Gastroesophageal sphincter (tissue), 4 donors: Measurements from ENCODE around the gene ANXA4. TPM values are rescaled to one million over a fixed set of nuclear protein-coding genes. Genes with fewer than 3 reads are reported as not detected.

Experiments used
- ATAC-seq: fragments of 150-250 bp; one replicate; pipeline ENCODE4 v1.9.1; 2016; ENCODE audit warnings: mild to moderate bottlenecking, moderate library complexity
- H3K27ac ChIP-seq, 4 donors: fragments of 200-600 bp; sonication (generic) in 3 of 4; 1 replicate in 3 of 4; 2 replicates in 1 of 4; pipeline ENCODE4 v1.5.1; 2016 to 2019
- H3K27me3 ChIP-seq: fragments of 200-600 bp; sonication (generic); one replicate; pipeline ENCODE4 v1.5.1; 2019
- H3K36me3 ChIP-seq, 2 donors: fragments of 200-600 bp; sonication (generic); one replicate each; pipeline ENCODE4 v1.5.1; 2019; ENCODE audit warnings: control low read depth in 1 of 2
- H3K4me1 ChIP-seq, 3 donors: fragments of 200-600 bp; sonication (generic); 1 replicate in 2 of 3; 2 replicates in 1 of 3; pipeline ENCODE4 v1.5.1; 2016 to 2019; ENCODE audit warnings: control low read depth in 2 of 3
- H3K4me3 ChIP-seq, 2 donors: fragments of 200-600 bp; sonication (generic); one replicate each; pipeline ENCODE4 v1.5.1; 2019; ENCODE audit warnings: mild to moderate bottlenecking in 1 of 2, moderate library complexity in 1 of 2
- H3K9me3 ChIP-seq, 3 donors: fragments of 200-600 bp; sonication (generic); one replicate each; pipeline ENCODE4 v1.5.1; 2017 to 2019; ENCODE audit warnings: control low read depth in 2 of 3
- CTCF ChIP-seq, 4 experiments: fragments of 200-600 bp in 2 of 4; fragments of 450-650 bp in 2 of 4; sonication (generic) in 1 of 4; IDR thresholded peaks; one replicate each; pipeline ENCODE4 v1.5.1; 2017 to 2019; ENCODE audit warnings: antibody characterized with exemption in 4 of 4, mild to moderate bottlenecking in 2 of 4, moderate library complexity in 2 of 4
- EP300 ChIP-seq: sonication (generic); formaldehyde crosslinking; IDR thresholded peaks from one replicate; pipeline ENCODE4 v1.6.1; 2017; ENCODE audit warnings: antibody characterized with exemption, mild to moderate bottlenecking
- POLR2A ChIP-seq, 2 donors: fragments of 450-650 bp; IDR thresholded peaks; one replicate each; pipeline ENCODE4 v1.6.1; 2017; ENCODE audit warnings: antibody characterized with exemption in 2 of 2, mild to moderate bottlenecking in 2 of 2, moderate library complexity in 1 of 2
- POLR2AphosphoS5 ChIP-seq: sonication (generic); formaldehyde crosslinking; IDR thresholded peaks from one replicate; pipeline ENCODE4 v1.6.1; 2017; ENCODE audit warnings: antibody characterized with exemption
- WGBS, 2 donors: methylation state at CpG; one replicate each; pipeline ENCODE4 v1.1.5; 2018; ENCODE audit warnings: low coverage in 1 of 2; 5-methylcytosine and 5-hydroxymethylcytosine counted together
- total RNA-seq, 4 donors: library from RNA; depleted of rRNA; stranded (reverse); fragments of >200 nt; gene quantifications; one replicate each; pipeline ENCODE4 v1.1.0, GENCODE V29; 2016

Gene ANXA4
- total RNA-seq = 10 to 100 TPM; 49.0 to 66.8 (median 58.1) TPM

DNA sequence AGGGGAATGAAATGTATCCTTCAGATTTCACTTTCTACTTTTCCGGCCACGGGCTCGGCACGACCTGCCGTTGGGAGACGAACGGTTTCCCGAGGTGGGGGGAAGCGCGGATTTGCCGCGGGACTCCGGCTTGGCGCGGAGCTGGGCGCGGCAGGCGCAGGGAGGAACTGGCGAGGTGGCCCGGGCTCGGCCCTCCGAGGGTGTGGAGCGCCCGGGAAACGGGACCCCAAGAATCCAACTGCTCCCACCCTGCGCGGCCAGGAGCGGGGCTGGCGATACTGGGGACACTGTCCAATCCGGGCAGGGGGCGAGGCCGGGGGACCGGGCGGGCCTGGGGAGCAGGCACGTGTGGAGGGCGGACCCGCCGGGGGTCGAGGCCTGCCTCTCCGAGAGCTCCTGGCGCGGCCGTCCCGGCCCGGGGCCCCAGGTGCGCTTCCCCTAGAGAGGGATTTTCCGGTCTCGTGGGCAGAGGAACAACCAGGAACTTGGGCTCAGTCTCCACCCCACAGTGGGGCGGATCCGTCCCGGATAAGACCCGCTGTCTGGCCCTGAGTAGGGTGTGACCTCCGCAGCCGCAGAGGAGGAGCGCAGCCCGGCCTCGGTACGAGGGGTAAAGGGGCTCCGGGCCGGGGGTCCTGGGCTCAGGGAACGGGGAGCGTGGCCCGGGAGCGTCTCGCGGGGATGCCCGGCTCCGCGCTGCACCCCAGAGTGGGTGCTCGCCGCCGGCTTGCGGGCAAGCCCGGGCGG is at the start of gene ANXA4:
ANXA4 (plus strand) TSS at position 560 of the 747 bp plus-strand sequence. CDS start 39,432 bp downstream, outside the sequence.
- Histone ChIP-seq H3K27ac (peak within 1 kb of the TSS; percentile 74 to 97 (median 94)), H3K4me1 (peaks cover 0 to 48% (median 12%) of the 10 kb centered on the region in 3 donors), H3K27me3 (no peaks in the 10 kb centered on the region), H3K4me3 (peak within 1 kb of the TSS; percentile 78 to 88), H3K36me3 (no peaks in the 10 kb centered on the region), H3K9me3 (no peaks in the 10 kb centered on the region)
- peak; percentile 91 for ATAC-seq
- TF ChIP-seq POLR2AphosphoS5 = peak; percentile 68
- TF ChIP-seq EP300 = no peak
- TF ChIP-seq POLR2A (IDR thresholded peaks at IDR 0.05) = peak; percentile 66 to 71
- no peak for TF ChIP-seq CTCF (IDR thresholded peaks at IDR 0.05)
- 0% methylated on average over 17 of the region's 75 CpGs; no CpG with 5 or more reads in 1 of the 2 donors for WGBS, 2 donors

- WGBS, 2 donors = 94 to 96% methylated on average over 2 of the region's 2 CpGs
- H3K27me3 ChIP-seq = no peaks in the 10 kb centered on the region
- no peaks in the 10 kb centered on the region for H3K9me3 ChIP-seq
- TF ChIP-seq EP300 (no peak), POLR2A (IDR thresholded peaks at IDR 0.05) (no peak), POLR2AphosphoS5 (no peak), CTCF (IDR thresholded peaks at IDR 0.05) (no peak)
- peaks cover 0 to 15% (median 0%) of the 10 kb centered on the region in 3 donors for H3K4me1 ChIP-seq
- ATAC-seq = no peak
- no peak overlapping the region for H3K4me3 ChIP-seq
- H3K27ac ChIP-seq = no peak overlapping the region
- no peaks in the 10 kb centered on the region for H3K36me3 ChIP-seq
These were observed 49.5 kb upstream of the ANXA4 start for GRCh38 chr2:69692424-69692823.

- TF ChIP-seq POLR2A (IDR thresholded peaks at IDR 0.05) = no peak
- no peak for TF ChIP-seq EP300
- no peak for TF ChIP-seq CTCF (IDR thresholded peaks at IDR 0.05)
- TF ChIP-seq POLR2AphosphoS5 = no peak
These were observed 48.7 kb upstream of the ANXA4 start for GRCh38 chr2:69693059-69693774.

DNA sequence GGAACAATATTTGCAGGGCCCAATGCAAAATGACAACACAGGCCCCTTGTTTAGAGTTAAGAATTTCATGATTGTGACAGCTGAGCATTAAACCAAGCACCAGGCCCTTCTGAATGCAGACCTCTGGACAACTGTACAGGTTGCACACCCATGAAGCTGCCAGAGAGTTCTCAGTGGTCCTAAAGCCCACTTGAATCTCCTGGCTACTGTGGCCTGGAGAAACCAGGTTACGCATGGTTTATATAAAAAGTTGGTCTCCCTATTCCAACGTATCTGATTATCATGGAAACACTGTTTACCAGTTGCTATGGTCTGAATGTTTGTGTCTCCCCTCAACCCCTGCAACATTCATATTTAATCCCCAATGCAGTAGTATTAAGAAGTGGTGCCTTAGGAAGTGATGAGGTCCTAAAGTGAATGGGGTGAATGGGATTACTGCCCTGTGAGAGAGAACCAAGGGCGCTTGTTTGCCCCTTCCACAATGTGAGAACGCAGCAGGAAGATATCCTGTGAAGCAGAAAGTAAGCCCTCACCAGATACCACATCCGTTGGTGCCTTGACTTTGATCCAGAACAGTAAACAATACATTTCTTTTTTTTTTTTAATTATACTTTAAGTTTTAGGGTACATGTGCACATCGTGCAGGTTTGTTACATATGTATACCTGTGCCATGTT is 48.0 kb upstream of the ANXA4 start:
- H3K9me3 ChIP-seq = no peaks in the 10 kb centered on the region
- TF ChIP-seq POLR2A (IDR thresholded peaks at IDR 0.05) = no peak
- TF ChIP-seq CTCF (IDR thresholded peaks at IDR 0.05) = no peak
- no peak for TF ChIP-seq EP300
- no peak for TF ChIP-seq POLR2AphosphoS5
- H3K27ac ChIP-seq = no peak overlapping the region
- WGBS, 2 donors = 73 to 77% methylated on average over 4 to 6 of the region's 6 CpGs
- H3K36me3 ChIP-seq = no peaks in the 10 kb centered on the region
- ATAC-seq = no peak
- no peaks in the 10 kb centered on the region for H3K27me3 ChIP-seq
- H3K4me1 ChIP-seq = peaks cover 0 to 15% (median 0%) of the 10 kb centered on the region in 3 donors
- no peak overlapping the region for H3K4me3 ChIP-seq

More at GRCh38 chr2:69693059-69693774, 48.7 kb upstream of the ANXA4 start:
- Histone ChIP-seq H3K36me3 (no peaks in the 10 kb centered on the region), H3K9me3 (no peaks in the 10 kb centered on the region), H3K27ac (no peak overlapping the region), H3K4me1 (peaks cover 0 to 15% (median 0%) of the 10 kb centered on the region in 3 donors), H3K27me3 (no peaks in the 10 kb centered on the region), H3K4me3 (no peak overlapping the region)
- ATAC-seq = no peak
- 47 to 67% methylated on average over 2 to 4 of the region's 4 CpGs for WGBS, 2 donors
